Activated T-cell treated with anti-CD3 and anti-CD28 coated beads, Interleukin-2, amount 50 U/mL, for 4 hours (primary cell): Measurements from ENCODE around the gene MYH11. TPM values are rescaled to one million over a fixed set of nuclear protein-coding genes. Genes with fewer than 3 reads are reported as not detected.
"Not testable (repeated sequence)": the region's sequence is repeated elsewhere in the genome, so short reads cannot be mapped to it uniquely, and the experiment has no call there.

Experiments used
- ATAC-seq, 2 donors: fragments of 200-7000 bp; cut with Tn5 transposase; one replicate each; pipeline ENCODE4 v1.10.0; 2021
- DNase-seq: peaks from one replicate; pipeline ENCODE4 v3.0.0-alpha.2; 2020
- H3K27me3 Mint-ChIP-seq: one replicate; pipeline ENCODE4 v1.8.0; 2021; ENCODE audit warnings: low read depth, mixed read lengths
- H3K36me3 Mint-ChIP-seq: one replicate; pipeline ENCODE4 v1.8.0; 2022; ENCODE audit warnings: mixed read lengths; ENCODE audit not compliant: insufficient read depth
- H3K4me1 Mint-ChIP-seq: one replicate; pipeline ENCODE4 v1.8.0; 2021; ENCODE audit warnings: low read depth, mixed read lengths
- H3K4me3 Mint-ChIP-seq: one replicate; pipeline ENCODE4 v1.8.0; 2021; ENCODE audit warnings: mild to moderate bottlenecking, moderate library complexity, mixed read lengths
- H3K9me3 Mint-ChIP-seq: one replicate; pipeline ENCODE4 v1.8.0; 2021; ENCODE audit warnings: mixed read lengths
- total RNA-seq, 3 donors: library from RNA; stranded (reverse); gene quantifications; one replicate each; pipeline ENCODE4 v1.2.1, GENCODE V29; 2021

MYH11 gene
- total RNA-seq, 3 donors from 2014 or later, result 0.33 to 0.55 (median 0.33) TPM

DNA sequence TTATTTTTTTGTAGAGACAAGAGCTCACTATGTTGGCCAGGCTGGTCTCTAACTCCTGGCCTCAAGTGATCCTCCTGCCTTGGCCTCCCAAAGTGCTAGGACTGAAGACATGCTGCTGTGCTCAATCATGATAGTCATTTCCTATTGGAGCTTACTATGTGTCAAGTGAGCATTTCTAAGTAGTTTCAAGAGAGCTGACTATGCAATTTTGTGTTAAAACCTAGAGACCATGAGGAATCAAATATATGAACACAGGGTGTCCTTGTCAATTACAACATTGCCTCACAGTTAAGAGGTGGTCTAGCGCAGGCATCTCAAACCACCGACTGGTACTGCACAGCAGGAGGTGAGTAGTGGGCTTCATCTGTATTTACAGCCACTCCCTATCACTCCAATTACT lies 37.8 kb downstream of the MYH11 start:
- ATAC-seq (no peak), DNase-seq (no peak)
- H3K4me3 Mint-ChIP-seq, result no peak overlapping the region
- peaks cover 15% of the 10 kb centered on the region for H3K9me3 Mint-ChIP-seq
- H3K36me3 Mint-ChIP-seq, result no peaks in the 10 kb centered on the region
- H3K27me3 Mint-ChIP-seq, result peaks cover 4% of the 10 kb centered on the region
- H3K4me1 Mint-ChIP-seq, result no peaks in the 10 kb centered on the region

DNA sequence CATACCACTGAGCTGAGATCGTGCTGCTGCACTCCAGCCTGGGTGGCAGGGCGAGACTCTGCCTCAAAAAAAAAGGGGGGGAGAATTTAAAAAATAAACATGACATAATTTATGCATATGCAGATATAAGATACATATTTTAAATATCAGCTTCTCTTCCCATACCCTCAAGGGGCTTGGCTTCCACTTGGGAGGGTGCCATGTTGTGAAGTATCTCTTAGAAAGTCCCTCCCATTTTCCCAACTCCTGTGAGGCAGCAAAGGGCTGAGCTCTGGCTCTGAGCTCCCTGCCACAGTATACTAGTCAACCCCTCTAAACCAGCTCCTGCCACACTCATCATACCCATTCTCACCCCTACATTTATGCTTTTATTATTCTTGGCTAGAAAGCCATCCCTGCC lies 39.4 kb downstream of the MYH11 start:
- no peaks in the 10 kb centered on the region for H3K36me3 Mint-ChIP-seq
- no peak for DNase-seq
- H3K4me1 Mint-ChIP-seq, result no peaks in the 10 kb centered on the region
- ATAC-seq, result no peak
- H3K27me3 Mint-ChIP-seq, result peaks cover 6% of the 10 kb centered on the region
- peaks cover 15% of the 10 kb centered on the region for H3K9me3 Mint-ChIP-seq
- H3K4me3 Mint-ChIP-seq, result no peak overlapping the region

- Mint-ChIP-seq H3K4me3 (no peak overlapping the region), H3K27me3 (peaks cover 16% of the 10 kb centered on the region), H3K36me3 (no peaks in the 10 kb centered on the region), H3K4me1 (no peaks in the 10 kb centered on the region), H3K9me3 (peaks cover 15% of the 10 kb centered on the region)
- ATAC-seq (no peak), DNase-seq (no peak)
Measured at GRCh38 chr16:15816228-15816627, 40.6 kb downstream of the MYH11 start.

DNA sequence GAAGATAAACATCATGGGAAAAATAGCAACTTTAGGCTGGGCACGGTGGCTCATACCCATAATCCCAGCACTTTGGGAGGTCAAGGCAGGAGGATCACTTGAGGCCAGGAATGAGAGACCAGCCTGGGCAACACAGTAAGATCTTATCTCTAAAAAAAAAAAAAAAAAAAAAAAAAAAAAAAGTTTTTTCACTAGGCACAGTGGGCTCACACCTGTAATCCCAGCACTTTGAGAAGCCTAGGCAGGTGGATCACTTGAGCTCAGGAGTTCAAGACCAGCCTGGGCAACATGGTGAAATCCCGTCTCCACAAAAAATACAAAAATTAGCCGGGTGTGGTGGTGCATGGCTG lies 44.5 kb downstream of the MYH11 start:
- not testable (repeated sequence) for H3K4me1 Mint-ChIP-seq, ATAC-seq, H3K36me3 Mint-ChIP-seq, DNase-seq, H3K4me3 Mint-ChIP-seq
- H3K27me3 Mint-ChIP-seq, result peaks cover 32% of the 10 kb centered on the region
- peaks cover 15% of the 10 kb centered on the region for H3K9me3 Mint-ChIP-seq

GRCh38 chr16:15811481-15812400 lies 45.1 kb downstream of the MYH11 start:
- no peak for ATAC-seq
- Mint-ChIP-seq H3K4me3 (no peak overlapping the region), H3K4me1 (no peaks in the 10 kb centered on the region), H3K9me3 (peaks cover 15% of the 10 kb centered on the region), H3K36me3 (no peaks in the 10 kb centered on the region), H3K27me3 (peaks cover 32% of the 10 kb centered on the region)
- no peak for DNase-seq

DNA sequence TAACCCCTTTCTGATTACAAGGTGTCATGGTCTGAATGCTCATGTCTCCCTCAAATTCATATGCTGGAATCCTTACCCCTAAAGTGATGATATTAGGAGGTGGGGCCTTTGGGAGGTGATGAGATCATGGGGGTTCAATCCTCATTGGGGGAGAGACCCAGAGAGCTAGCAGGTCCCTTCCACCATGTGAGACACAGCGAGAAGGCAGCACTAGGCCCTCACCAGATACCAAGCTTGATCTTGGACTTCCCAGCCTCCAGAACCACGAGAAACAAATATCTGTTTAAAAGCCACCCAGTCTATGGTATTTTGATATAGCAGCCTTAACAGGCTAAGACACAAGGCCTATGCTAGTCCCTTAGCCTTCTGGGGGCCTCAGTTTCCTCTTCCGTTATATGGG lies 45.9 kb downstream of the MYH11 start:
- Mint-ChIP-seq H3K4me3 (no peak overlapping the region), H3K4me1 (no peaks in the 10 kb centered on the region), H3K36me3 (no peaks in the 10 kb centered on the region), H3K27me3 (peaks cover 32% of the 10 kb centered on the region), H3K9me3 (peaks cover 8% of the 10 kb centered on the region)
- DNase-seq, result no peak
- no peak for ATAC-seq

GRCh38 chr16:15810411-15810810 lies 46.4 kb downstream of the MYH11 start:
- DNase-seq, result no peak

DNA sequence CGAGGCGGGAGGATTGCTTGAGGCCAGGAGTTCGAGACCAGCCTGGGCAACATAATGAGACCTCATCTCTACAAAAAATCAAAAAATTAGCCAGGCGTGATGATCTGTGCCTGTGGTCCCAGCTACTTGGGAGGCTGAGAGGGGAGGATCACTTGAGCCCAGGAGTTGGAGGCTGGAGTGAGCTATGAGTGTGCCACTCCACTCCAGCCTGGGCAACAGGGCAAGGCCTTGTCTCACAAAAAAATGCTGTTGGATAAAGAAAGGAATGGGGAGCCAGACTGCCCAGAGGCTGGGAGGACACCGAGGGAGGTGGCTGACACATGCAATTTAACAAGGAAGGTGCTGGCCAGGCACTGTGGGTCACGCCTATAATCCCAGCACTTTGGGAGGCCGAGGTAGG lies 47.5 kb downstream of the MYH11 start:
- DNase-seq, H3K9me3 Mint-ChIP-seq, ATAC-seq, H3K36me3 Mint-ChIP-seq, H3K4me3 Mint-ChIP-seq, H3K4me1 Mint-ChIP-seq: not testable (repeated sequence)
- H3K27me3 Mint-ChIP-seq, result peaks cover 28% of the 10 kb centered on the region

More at GRCh38 chr16:15810411-15810810, 46.4 kb downstream of the MYH11 start:
- Mint-ChIP-seq H3K4me3 (no peak overlapping the region), H3K9me3 (peaks cover 2% of the 10 kb centered on the region), H3K27me3 (peaks cover 32% of the 10 kb centered on the region), H3K36me3 (no peaks in the 10 kb centered on the region), H3K4me1 (no peaks in the 10 kb centered on the region)
- ATAC-seq, result no peak

GRCh38 chr16:15808071-15808470 lies 48.8 kb downstream of the MYH11 start:
- Mint-ChIP-seq H3K4me1 (no peaks in the 10 kb centered on the region), H3K4me3 (no peak overlapping the region), H3K27me3 (peaks cover 27% of the 10 kb centered on the region), H3K36me3 (no peaks in the 10 kb centered on the region), H3K9me3 (no peaks in the 10 kb centered on the region)
- no peak for ATAC-seq
- DNase-seq, result no peak

DNA sequence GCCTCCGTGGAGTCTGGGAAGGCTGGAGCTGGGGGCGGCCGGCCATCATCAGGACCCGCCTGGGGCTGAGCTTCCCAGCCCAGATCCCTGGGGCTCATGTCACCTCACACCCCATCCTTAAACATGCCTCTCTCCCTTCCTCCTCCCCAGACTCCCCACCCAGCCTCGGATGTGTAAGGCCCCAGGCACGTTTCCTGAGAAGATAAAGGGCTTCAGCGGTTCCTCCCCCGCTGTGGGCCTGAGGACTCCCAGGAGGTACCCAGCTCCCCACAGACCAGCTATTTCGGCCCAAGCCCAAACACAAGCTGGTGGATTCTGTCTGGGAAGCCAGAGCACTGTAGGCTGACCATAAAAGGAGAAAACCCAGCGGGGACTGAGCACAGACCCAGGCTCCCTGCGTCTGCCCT lies 49.2 kb downstream of the MYH11 start:
- ATAC-seq, result no peak
- Mint-ChIP-seq H3K27me3 (peaks cover 27% of the 10 kb centered on the region), H3K36me3 (no peaks in the 10 kb centered on the region), H3K4me1 (no peaks in the 10 kb centered on the region), H3K4me3 (no peak overlapping the region), H3K9me3 (no peaks in the 10 kb centered on the region)
- no peak for DNase-seq

GRCh38 chr16:15803618-15804017 lies 53.2 kb downstream of the MYH11 start:
- H3K4me3 Mint-ChIP-seq, result no peak overlapping the region
- no peaks in the 10 kb centered on the region for H3K27me3 Mint-ChIP-seq
- H3K36me3 Mint-ChIP-seq, result no peaks in the 10 kb centered on the region
- ATAC-seq, result no peak
- no peaks in the 10 kb centered on the region for H3K4me1 Mint-ChIP-seq
- no peak for DNase-seq
- no peaks in the 10 kb centered on the region for H3K9me3 Mint-ChIP-seq

DNA sequence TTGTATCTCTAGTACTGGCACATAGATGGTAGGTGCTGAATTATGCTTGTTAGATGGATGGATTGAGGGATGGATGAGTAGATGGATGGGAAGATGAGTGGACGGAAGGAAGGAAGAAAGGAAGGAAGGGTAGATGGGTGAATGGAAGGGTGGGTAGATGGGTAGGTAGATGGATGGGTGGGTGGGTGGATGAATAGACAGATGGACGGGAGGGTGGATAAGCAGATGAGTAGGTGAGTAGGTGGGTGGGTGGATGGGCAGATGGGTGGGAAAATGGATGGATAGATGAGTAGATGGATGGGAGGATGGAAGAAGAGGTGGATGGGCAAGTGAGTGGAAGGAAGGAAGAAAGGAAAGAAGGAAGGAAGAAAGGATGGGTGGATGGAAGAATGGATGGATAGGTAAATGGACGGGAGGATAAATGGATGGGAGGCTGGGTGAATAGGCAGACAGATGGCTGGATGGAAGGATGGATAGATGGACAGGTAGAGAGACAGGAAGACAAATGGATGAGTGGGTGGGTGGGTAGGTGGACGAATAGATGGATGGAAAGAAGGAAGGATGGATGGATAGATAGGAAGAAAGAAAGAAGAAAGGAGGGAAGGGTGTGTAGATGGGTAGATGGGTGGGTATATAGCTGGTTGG lies 56.9 kb downstream of the MYH11 start:
- no peak for ATAC-seq

GRCh38 chr16:15798671-15799070 lies 58.2 kb downstream of the MYH11 start:
- no peak for ATAC-seq
- H3K4me3 Mint-ChIP-seq, result no peak overlapping the region
- H3K27me3 Mint-ChIP-seq, result no peaks in the 10 kb centered on the region
- H3K9me3 Mint-ChIP-seq, result peaks cover 13% of the 10 kb centered on the region
- H3K4me1 Mint-ChIP-seq, result no peaks in the 10 kb centered on the region
- no peaks in the 10 kb centered on the region for H3K36me3 Mint-ChIP-seq
- no peak for DNase-seq

More for the DNA sequence above, 56.9 kb downstream of the MYH11 start:
- no peaks in the 10 kb centered on the region for H3K27me3 Mint-ChIP-seq
- H3K36me3 Mint-ChIP-seq, result no peaks in the 10 kb centered on the region
- H3K4me3 Mint-ChIP-seq, result no peak overlapping the region
- DNase-seq, result no peak
- H3K4me1 Mint-ChIP-seq, result no peaks in the 10 kb centered on the region
- H3K9me3 Mint-ChIP-seq, result peaks cover 13% of the 10 kb centered on the region

DNA sequence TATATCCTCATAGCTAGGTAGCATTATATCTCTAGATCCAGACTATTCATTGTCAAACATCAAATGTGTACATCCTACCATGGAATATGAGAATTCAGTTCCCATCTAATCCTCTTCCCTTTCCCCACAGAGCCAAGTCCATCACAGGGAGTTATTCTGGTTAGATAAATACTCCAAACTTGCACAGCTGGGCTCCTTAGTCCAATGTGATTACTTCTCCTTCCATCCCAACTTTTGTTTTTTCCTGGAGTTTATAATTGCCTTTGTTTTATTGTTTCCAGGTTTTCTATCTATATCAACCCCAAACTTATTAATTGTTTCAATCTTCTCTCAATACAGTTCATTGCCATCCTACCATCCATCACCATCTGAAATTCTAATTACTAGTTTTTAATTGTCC lies 59.9 kb downstream of the MYH11 start:
- Mint-ChIP-seq H3K9me3 (peaks cover 13% of the 10 kb centered on the region), H3K4me3 (no peak overlapping the region), H3K4me1 (no peaks in the 10 kb centered on the region), H3K27me3 (no peaks in the 10 kb centered on the region), H3K36me3 (no peaks in the 10 kb centered on the region)
- DNase-seq, result no peak
- ATAC-seq, result no peak

GRCh38 chr16:15795615-15796014 lies 61.2 kb downstream of the MYH11 start:
- Mint-ChIP-seq H3K4me1 (no peaks in the 10 kb centered on the region), H3K4me3 (no peak overlapping the region), H3K9me3 (peaks cover 13% of the 10 kb centered on the region), H3K27me3 (no peaks in the 10 kb centered on the region), H3K36me3 (no peaks in the 10 kb centered on the region)
- DNase-seq (no peak), ATAC-seq (no peak)
